ENCODE results near the gene WFIKKN1. TPM values are rescaled to one million over a fixed set of nuclear protein-coding genes. Genes with fewer than 3 reads are reported as not detected.

WFIKKN1 gene
- total and polyA plus RNA-seq, 2 of the 13 experiments (the other 11 are each of a cell fraction or from before 2014, with no cell fraction given): 1.7 to 4.9 TPM

- TF ChIP-seq MLLT10 (CRISPR knock-in tag; IDR thresholded peaks at IDR 0.05): no peak
- TF ChIP-seq HNF4G (IDR thresholded peaks at IDR 0.05; ENCODE audit: borderline replicate concordance, low read depth, low read length): no peak
- no peak for TF ChIP-seq HNF4G (CRISPR knock-in tag; IDR thresholded peaks at IDR 0.05; ENCODE audit: borderline replicate concordance, low read depth)
- no peak for TF ChIP-seq ZNF563 (CRISPR knock-in tag; IDR thresholded peaks at IDR 0.05)
- no peak for TF ChIP-seq ZBTB43 (CRISPR knock-in tag; conservative IDR thresholded peaks at IDR 0.05)
- TF ChIP-seq STAG1 (CRISPR knock-in tag; IDR thresholded peaks at IDR 0.05): peak; percentile 50
- no peak for TF ChIP-seq ELF3 (CRISPR knock-in tag; IDR thresholded peaks at IDR 0.05)
- TF ChIP-seq ZNF816 (CRISPR knock-in tag; IDR thresholded peaks at IDR 0.05; ENCODE audit: borderline replicate concordance): no peak
- no peak for TF ChIP-seq NKX3-1 (CRISPR knock-in tag; IDR thresholded peaks at IDR 0.05)
- no peak for TF ChIP-seq NFKB2 (CRISPR knock-in tag; IDR thresholded peaks at IDR 0.05; ENCODE audit: borderline replicate concordance)
- TF ChIP-seq PRDM10 (CRISPR knock-in tag; IDR thresholded peaks at IDR 0.05; ENCODE audit: low read depth): no peak
- no peak for TF ChIP-seq ZBTB44 (CRISPR knock-in tag; IDR thresholded peaks at IDR 0.05)
- TF ChIP-seq ZNF18 (CRISPR knock-in tag; IDR thresholded peaks at IDR 0.05; ENCODE audit: insufficient replicate concordance): no peak
- TF ChIP-seq TIGD3 (CRISPR knock-in tag; IDR thresholded peaks at IDR 0.05; ENCODE audit: borderline replicate concordance): no peak
These were observed 30.0 kb upstream of the WFIKKN1 start (continued) for GRCh38 chr16:600781-601180.
